Panc1 (cell line): Measurements from ENCODE around the gene LRRC36.

Experiments used
- POLR2AphosphoS5 ChIP-seq: IDR thresholded peaks from 2 replicates; pipeline ENCODE4 v1.6.1; 2012; ENCODE audit warnings: mild to moderate bottlenecking, low read depth, low read length, moderate library complexity
- TCF7L2 ChIP-seq: IDR thresholded peaks from 2 replicates; pipeline ENCODE4 v1.6.1; 2011; ENCODE audit warnings: mild to moderate bottlenecking, low read depth, low read length, inconsistent platforms
- TF ChIP-seq, protein P1 (sequence below): fragments of 450-650 bp; IDR thresholded peaks from 2 replicates; pipeline ENCODE4 v1.5.1; 2017; ENCODE audit warnings: mild to moderate bottlenecking
- TF ChIP-seq, protein P2 (sequence below), 2 experiments: IDR thresholded peaks; 2 replicates each; pipeline ENCODE4 v1.6.1; 2011 to 2012; ENCODE audit warnings: low read depth in 2 of 2, control low read depth in 1 of 2, low read length in 1 of 2, mild to moderate bottlenecking in 1 of 2, moderate library complexity in 1 of 2; ENCODE audit not compliant: insufficient read depth in 1 of 2

DNA sequence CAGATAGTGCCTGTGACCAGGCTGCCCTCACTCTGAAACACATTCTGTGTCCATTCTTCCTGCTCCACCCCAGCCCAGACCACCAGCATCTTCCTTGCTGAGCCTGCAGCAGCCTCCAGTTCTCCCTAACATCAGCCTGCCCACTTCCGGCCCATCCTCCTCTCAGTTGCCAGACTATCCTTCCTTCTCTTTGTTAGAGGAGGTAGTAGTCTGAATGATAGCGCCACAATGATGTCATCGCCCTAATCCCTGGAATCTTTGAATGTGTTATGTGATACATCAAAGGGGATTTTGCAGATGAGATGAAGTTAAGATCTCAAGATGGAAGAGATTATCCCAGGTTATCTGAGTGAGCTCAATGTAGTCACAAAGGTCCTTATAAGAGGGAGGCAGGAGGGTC lies 92.9 kb downstream of the LRRC36 start:
- TF ChIP-seq, protein P1, sequence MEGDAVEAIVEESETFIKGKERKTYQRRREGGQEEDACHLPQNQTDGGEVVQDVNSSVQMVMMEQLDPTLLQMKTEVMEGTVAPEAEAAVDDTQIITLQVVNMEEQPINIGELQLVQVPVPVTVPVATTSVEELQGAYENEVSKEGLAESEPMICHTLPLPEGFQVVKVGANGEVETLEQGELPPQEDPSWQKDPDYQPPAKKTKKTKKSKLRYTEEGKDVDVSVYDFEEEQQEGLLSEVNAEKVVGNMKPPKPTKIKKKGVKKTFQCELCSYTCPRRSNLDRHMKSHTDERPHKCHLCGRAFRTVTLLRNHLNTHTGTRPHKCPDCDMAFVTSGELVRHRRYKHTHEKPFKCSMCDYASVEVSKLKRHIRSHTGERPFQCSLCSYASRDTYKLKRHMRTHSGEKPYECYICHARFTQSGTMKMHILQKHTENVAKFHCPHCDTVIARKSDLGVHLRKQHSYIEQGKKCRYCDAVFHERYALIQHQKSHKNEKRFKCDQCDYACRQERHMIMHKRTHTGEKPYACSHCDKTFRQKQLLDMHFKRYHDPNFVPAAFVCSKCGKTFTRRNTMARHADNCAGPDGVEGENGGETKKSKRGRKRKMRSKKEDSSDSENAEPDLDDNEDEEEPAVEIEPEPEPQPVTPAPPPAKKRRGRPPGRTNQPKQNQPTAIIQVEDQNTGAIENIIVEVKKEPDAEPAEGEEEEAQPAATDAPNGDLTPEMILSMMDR, result no peak
- no peak for TF ChIP-seq POLR2AphosphoS5
- TF ChIP-seq, protein P2, sequence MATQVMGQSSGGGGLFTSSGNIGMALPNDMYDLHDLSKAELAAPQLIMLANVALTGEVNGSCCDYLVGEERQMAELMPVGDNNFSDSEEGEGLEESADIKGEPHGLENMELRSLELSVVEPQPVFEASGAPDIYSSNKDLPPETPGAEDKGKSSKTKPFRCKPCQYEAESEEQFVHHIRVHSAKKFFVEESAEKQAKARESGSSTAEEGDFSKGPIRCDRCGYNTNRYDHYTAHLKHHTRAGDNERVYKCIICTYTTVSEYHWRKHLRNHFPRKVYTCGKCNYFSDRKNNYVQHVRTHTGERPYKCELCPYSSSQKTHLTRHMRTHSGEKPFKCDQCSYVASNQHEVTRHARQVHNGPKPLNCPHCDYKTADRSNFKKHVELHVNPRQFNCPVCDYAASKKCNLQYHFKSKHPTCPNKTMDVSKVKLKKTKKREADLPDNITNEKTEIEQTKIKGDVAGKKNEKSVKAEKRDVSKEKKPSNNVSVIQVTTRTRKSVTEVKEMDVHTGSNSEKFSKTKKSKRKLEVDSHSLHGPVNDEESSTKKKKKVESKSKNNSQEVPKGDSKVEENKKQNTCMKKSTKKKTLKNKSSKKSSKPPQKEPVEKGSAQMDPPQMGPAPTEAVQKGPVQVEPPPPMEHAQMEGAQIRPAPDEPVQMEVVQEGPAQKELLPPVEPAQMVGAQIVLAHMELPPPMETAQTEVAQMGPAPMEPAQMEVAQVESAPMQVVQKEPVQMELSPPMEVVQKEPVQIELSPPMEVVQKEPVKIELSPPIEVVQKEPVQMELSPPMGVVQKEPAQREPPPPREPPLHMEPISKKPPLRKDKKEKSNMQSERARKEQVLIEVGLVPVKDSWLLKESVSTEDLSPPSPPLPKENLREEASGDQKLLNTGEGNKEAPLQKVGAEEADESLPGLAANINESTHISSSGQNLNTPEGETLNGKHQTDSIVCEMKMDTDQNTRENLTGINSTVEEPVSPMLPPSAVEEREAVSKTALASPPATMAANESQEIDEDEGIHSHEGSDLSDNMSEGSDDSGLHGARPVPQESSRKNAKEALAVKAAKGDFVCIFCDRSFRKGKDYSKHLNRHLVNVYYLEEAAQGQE (IDR thresholded peaks at IDR 0.05; ENCODE audit: insufficient read depth in 1 of 2, low read depth in 2 of 2, low read length in 1 of 2), result no peak
- TF ChIP-seq TCF7L2, result no peak
